Mesenchymal stem cell (in vitro differentiated cells and primary cell): ENCODE data around the gene CXXC5.
A peak's percentile ranks its signal among the peaks of the same experiment; 100 is the strongest.

ENCODE experiments used
- DNase-seq: peaks from one replicate; pipeline ENCODE4 v3.0.0-alpha.2; 2013
- H2AFZ ChIP-seq: one replicate; pipeline ENCODE4 v1.6.1; 2013; ENCODE audit warnings: low read depth, mild to moderate bottlenecking, control low read depth, inconsistent platforms, low read length, moderate library complexity
- H2AK5ac ChIP-seq: 2 replicates; pipeline ENCODE4 v1.6.1; 2013; ENCODE audit warnings: low read length, moderate library complexity, mild to moderate bottlenecking, inconsistent platforms; ENCODE audit not compliant: severe bottlenecking
- H2BK120ac ChIP-seq: one replicate; pipeline ENCODE4 v1.6.1; 2013; ENCODE audit warnings: low read depth, mild to moderate bottlenecking, inconsistent platforms, low read length, moderate library complexity
- H2BK12ac ChIP-seq, 2 experiments: one replicate each; pipeline ENCODE4 v1.6.1; 2013; ENCODE audit warnings: inconsistent platforms in 2 of 2, low read length in 2 of 2, mild to moderate bottlenecking in 2 of 2, moderate library complexity in 2 of 2, control low read depth in 1 of 2
- H2BK15ac ChIP-seq: one replicate; pipeline ENCODE4 v1.6.1; 2013; ENCODE audit warnings: mild to moderate bottlenecking, low read depth, inconsistent platforms; ENCODE audit not compliant: poor library complexity, severe bottlenecking
- H2BK5ac ChIP-seq: 2 replicates; pipeline ENCODE4 v1.6.1; 2013; ENCODE audit warnings: low read depth, mild to moderate bottlenecking, low read length, control low read depth, inconsistent platforms; ENCODE audit not compliant: poor library complexity, severe bottlenecking
- H3K14ac ChIP-seq, 2 experiments: one replicate each; pipeline ENCODE4 v1.6.1; 2013; ENCODE audit warnings: inconsistent platforms in 2 of 2, low read length in 2 of 2, control low read depth in 1 of 2, mild to moderate bottlenecking in 1 of 2, moderate library complexity in 1 of 2
- H3K18ac ChIP-seq, 2 experiments: one replicate each; pipeline ENCODE4 v1.6.1; 2013; ENCODE audit warnings: inconsistent platforms in 2 of 2, low read length in 2 of 2, control low read depth in 1 of 2, low read depth in 1 of 2, mild to moderate bottlenecking in 1 of 2
- H3K23ac ChIP-seq, 2 experiments: one replicate each; pipeline ENCODE4 v1.6.1; 2013; ENCODE audit warnings: inconsistent platforms in 2 of 2, low read length in 2 of 2, mild to moderate bottlenecking in 2 of 2, moderate library complexity in 2 of 2, control low read depth in 1 of 2
- H3K27ac ChIP-seq: 2 replicates; pipeline ENCODE4 v1.5.1; 2013; ENCODE audit warnings: mild to moderate bottlenecking, moderate library complexity, low read length, control low read depth, inconsistent platforms; ENCODE audit not compliant: poor library complexity, severe bottlenecking
- H3K27me3 ChIP-seq, 2 experiments: 2 replicates each; pipeline versions ENCODE4 v1.6.1 to v1.7.0; 2013; ENCODE audit warnings: low read length in 2 of 2, mild to moderate bottlenecking in 2 of 2, moderate library complexity in 2 of 2, control low read depth in 1 of 2, inconsistent platforms in 1 of 2; ENCODE audit not compliant: control insufficient read depth in 1 of 2, insufficient read depth in 1 of 2
- H3K36me3 ChIP-seq, 2 experiments: 2 replicates each; pipeline versions ENCODE4 v1.6.1 to v1.7.0; 2013; ENCODE audit warnings: low read length in 2 of 2, control low read depth in 1 of 2, inconsistent platforms in 1 of 2, low read depth in 1 of 2, mild to moderate bottlenecking in 1 of 2; ENCODE audit not compliant: insufficient read depth in 2 of 2, control insufficient read depth in 1 of 2
- H3K4ac ChIP-seq, 2 experiments: one replicate each; pipeline ENCODE4 v1.6.1; 2013; ENCODE audit warnings: inconsistent platforms in 2 of 2, low read length in 2 of 2, mild to moderate bottlenecking in 2 of 2, moderate library complexity in 2 of 2, control low read depth in 1 of 2, low read depth in 1 of 2
- H3K4me1 ChIP-seq: 2 replicates; pipeline ENCODE4 v1.6.1; 2013; ENCODE audit warnings: low read depth, low read length, control low read depth; ENCODE audit not compliant: control insufficient read depth, insufficient read depth
- H3K4me2 ChIP-seq: 2 replicates; pipeline ENCODE4 v1.6.1; 2013; ENCODE audit warnings: low read length, mild to moderate bottlenecking, inconsistent platforms; ENCODE audit not compliant: poor library complexity, severe bottlenecking
- H3K4me3 ChIP-seq, 2 experiments: 2 replicates each; pipeline versions ENCODE4 v1.5.1 to v1.7.0; 2013; ENCODE audit warnings: low read length in 2 of 2, mild to moderate bottlenecking in 2 of 2, control low read depth in 1 of 2, low read depth in 1 of 2; ENCODE audit not compliant: insufficient read depth in 1 of 2
- H3K79me1 ChIP-seq: replicated peaks from 2 replicates; pipeline ENCODE4 v1.6.1; 2013; ENCODE audit warnings: mild to moderate bottlenecking, control low read depth, low read length, inconsistent platforms; ENCODE audit not compliant: poor library complexity, severe bottlenecking
- H3K9ac ChIP-seq: 2 replicates; pipeline ENCODE4 v1.7.0; 2013; ENCODE audit warnings: mild to moderate bottlenecking, low read length, moderate library complexity
- H3K9me3 ChIP-seq: 2 replicates; pipeline ENCODE4 v1.7.0; 2013; ENCODE audit warnings: mild to moderate bottlenecking, low read length; ENCODE audit not compliant: control insufficient read depth
- H4K8ac ChIP-seq: one replicate; pipeline ENCODE4 v1.6.1; 2013; ENCODE audit warnings: inconsistent platforms, mild to moderate bottlenecking, low read length, moderate library complexity
- H4K91ac ChIP-seq: one replicate; pipeline ENCODE4 v1.6.1; 2013; ENCODE audit warnings: mild to moderate bottlenecking, low read length, inconsistent platforms
- WGBS: methylation state at CpG from one replicate; pipeline ENCODE4 v1.1.7; 2013; ENCODE audit warnings: mixed read lengths; 5-methylcytosine and 5-hydroxymethylcytosine counted together

The CXXC5 gene

DNA sequence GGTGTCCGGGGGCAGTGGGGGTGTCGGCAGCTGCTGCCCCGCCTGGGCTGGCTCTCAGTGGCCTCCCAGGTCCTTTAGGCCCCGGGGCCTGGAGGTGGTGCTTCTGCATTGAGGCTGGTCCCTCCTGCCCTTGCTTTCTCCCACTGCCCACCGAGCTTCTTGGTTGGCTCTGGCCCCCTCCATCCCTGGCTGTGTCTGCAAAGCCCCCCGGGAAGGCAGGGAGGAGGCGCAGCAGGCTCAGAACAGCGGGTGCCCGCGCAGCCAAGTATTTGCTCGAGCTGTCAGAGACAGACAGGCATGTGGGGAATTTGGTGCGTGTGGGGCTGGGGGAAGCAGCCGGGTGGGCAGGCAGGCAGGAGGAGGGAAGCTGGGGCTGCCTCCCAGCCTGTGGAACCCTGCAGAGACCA is 11.5 kb downstream of the CXXC5 start:
- Histone ChIP-seq H3K9me3 (no peaks in the 10 kb centered on the region), H4K8ac (peak overlapping the region; percentile 92), H2BK12ac (peak overlapping the region; percentile 89 to 97), H4K91ac (peak overlapping the region; percentile 97), H2BK120ac (peak overlapping the region; percentile 97), H3K23ac (peak overlapping the region; percentile 47 to 74), H2AK5ac (peak overlapping the region; percentile 76), H3K27ac (peak overlapping the region; percentile 95), H3K4ac (peak overlapping the region; percentile 97 to 98), H3K4me1 (peaks cover 89% of the 10 kb centered on the region), H2BK5ac (peak overlapping the region; percentile 95), H3K79me1 (no peaks in the 10 kb centered on the region), H3K14ac (peak overlapping the region; percentile 20 to 98), H3K18ac (peak overlapping the region; percentile 99), H3K36me3 (peaks cover 3 to 50% of the 10 kb centered on the region in 2 experiments), H2BK15ac (peak overlapping the region; percentile 60), H3K4me3 (peak overlapping the region; percentile 38 to 67), H2AFZ (no peak overlapping the region), H3K27me3 (no peaks in the 10 kb centered on the region), H3K4me2 (peak overlapping the region; percentile 41), H3K9ac (peak overlapping the region; percentile 85)
- 19% methylated on average over 11 of the region's 13 CpGs for WGBS
- peak; percentile 43 for DNase-seq

- peaks cover 3 to 51% of the 10 kb centered on the region in 2 experiments for H3K36me3 ChIP-seq
- peak overlapping the region; percentile 85 for H3K9ac ChIP-seq
- no peak overlapping the region for H2AFZ ChIP-seq
- H2BK5ac ChIP-seq = peak overlapping the region; percentile 95
- peak; percentile 42 for DNase-seq
- H3K4me3 ChIP-seq = peak overlapping the region; percentile 38 to 67
- peaks cover 88% of the 10 kb centered on the region for H3K4me1 ChIP-seq
- H2BK15ac ChIP-seq = peak overlapping the region; percentile 55
- H3K27ac ChIP-seq = peak overlapping the region; percentile 95
- H4K91ac ChIP-seq = peak overlapping the region; percentile 97
- peak overlapping the region; percentile 76 for H2AK5ac ChIP-seq
- peak overlapping the region; percentile 99 for H3K18ac ChIP-seq
- no peaks in the 10 kb centered on the region for H3K9me3 ChIP-seq
- peak overlapping the region; percentile 47 to 91 for H3K23ac ChIP-seq
- H3K4me2 ChIP-seq = peak overlapping the region; percentile 41
- H3K14ac ChIP-seq = peak overlapping the region in 1 of 2 experiments; percentile 98
- peak overlapping the region; percentile 89 to 97 for H2BK12ac ChIP-seq
- H4K8ac ChIP-seq = peak overlapping the region; percentile 92
- no peaks in the 10 kb centered on the region for H3K27me3 ChIP-seq
- peak overlapping the region; percentile 97 for H2BK120ac ChIP-seq
- H3K79me1 ChIP-seq = no peaks in the 10 kb centered on the region
- 24% methylated on average over 9 of the region's 14 CpGs for WGBS
- H3K4ac ChIP-seq = peak overlapping the region; percentile 97 to 98
Observed at GRCh38 chr5:139660105-139660922, 12.2 kb downstream of the CXXC5 start.

DNA sequence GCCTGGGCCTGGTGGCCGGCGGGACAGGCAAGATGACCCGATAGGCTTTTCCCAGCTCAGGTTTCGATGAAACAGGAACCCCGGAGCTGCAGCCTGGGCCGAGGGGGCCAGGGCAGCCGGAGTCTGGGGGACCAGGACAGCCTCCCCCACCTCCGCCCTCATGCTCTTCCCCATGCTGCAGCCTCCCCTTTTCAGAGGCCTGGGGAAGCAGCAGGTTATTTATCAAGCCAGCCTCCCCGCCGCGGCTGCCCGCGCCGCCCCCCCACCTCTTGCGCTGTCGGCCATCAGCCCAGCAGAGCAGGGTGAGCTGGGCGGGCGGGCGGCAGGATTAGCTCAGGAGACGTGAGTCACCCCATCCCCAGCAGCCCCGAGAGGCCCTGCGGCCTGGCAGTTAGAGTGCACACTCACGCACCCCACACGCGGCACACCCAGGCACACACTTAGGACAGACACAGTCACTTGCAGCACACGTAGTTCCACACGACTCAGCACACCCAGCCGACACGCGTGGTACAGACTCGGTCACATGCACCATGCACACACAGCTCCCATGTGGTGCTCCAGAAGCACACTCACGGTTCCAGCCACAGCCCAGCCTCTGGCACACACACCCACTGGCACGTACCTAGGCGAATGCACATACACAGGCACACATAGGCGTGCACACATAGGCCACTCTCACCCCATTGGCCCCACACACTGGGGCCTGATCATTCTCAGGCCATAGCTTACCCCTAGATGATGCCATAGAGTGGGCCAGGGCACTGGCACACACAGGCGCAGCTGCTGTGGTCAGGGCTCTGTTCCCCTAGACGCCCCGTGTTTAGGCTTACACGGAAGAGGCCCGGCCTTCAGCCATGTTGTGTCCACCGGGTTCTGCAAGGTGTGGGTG is 13.0 kb downstream of the CXXC5 start:
- Histone ChIP-seq H3K14ac (peak overlapping the region in 1 of 2 experiments; percentile 72), H3K18ac (peak overlapping the region; percentile 82 to 93), H3K36me3 (peaks cover 3 to 56% of the 10 kb centered on the region in 2 experiments), H3K27me3 (no peaks in the 10 kb centered on the region), H2AK5ac (peak overlapping the region; percentile 82), H2BK15ac (peak overlapping the region; percentile 55), H3K9ac (peak overlapping the region; percentile 71), H3K4me2 (peak overlapping the region; percentile 39), H2AFZ (no peak overlapping the region), H3K27ac (peak overlapping the region; percentile 95), H4K91ac (peak overlapping the region; percentile 81), H3K4me3 (peak overlapping the region in 1 of 2 experiments; percentile 22), H3K4ac (peak overlapping the region; percentile 86 to 95), H3K79me1 (no peaks in the 10 kb centered on the region), H2BK12ac (peak overlapping the region; percentile 73 to 94), H3K4me1 (peaks cover 88% of the 10 kb centered on the region), H2BK120ac (peak overlapping the region; percentile 93), H4K8ac (peak overlapping the region; percentile 58), H3K23ac (peak overlapping the region in 1 of 2 experiments; percentile 65), H3K9me3 (no peaks in the 10 kb centered on the region), H2BK5ac (peak overlapping the region; percentile 91)
- 36% methylated on average over 41 of the region's 41 CpGs for WGBS
- peak; percentile 97 for DNase-seq
